Activated CD4-positive, alpha-beta T cell treated with anti-CD3 and anti-CD28 coated beads, Interleukin-2, amount 10 ng/mL, durations not matched to agents 7 days and 5 days (primary cell): Measurements from ENCODE around the gene EI24. TPM values are rescaled to one million over a fixed set of nuclear protein-coding genes. Genes with fewer than 3 reads are reported as not detected.

Experiments
- CTCF ChIA-PET: fragments of 350-600 bp; sonication (Branson Sonifier 250); formaldehyde crosslinking; loops from one replicate; lab custom pipeline; 2021; ENCODE audit warnings: antibody characterized with exemption; lab: Charles Lee
- POLR2A ChIA-PET: fragments of 350-600 bp; sonication (Branson Sonifier 250); formaldehyde crosslinking; loops from one replicate; lab custom pipeline; 2021; ENCODE audit warnings: antibody characterized with exemption; lab: Charles Lee
- DNase-seq: peaks from one replicate; pipeline ENCODE4 v3.0.0-alpha.2; 2020
- H3K27ac Mint-ChIP-seq: one replicate; pipeline ENCODE4 v1.8.0; 2021; ENCODE audit warnings: mild to moderate bottlenecking, moderate library complexity, mixed read lengths
- H3K27me3 Mint-ChIP-seq: one replicate; pipeline ENCODE4 v1.8.0; 2021; ENCODE audit warnings: mixed read lengths
- H3K36me3 Mint-ChIP-seq: one replicate; pipeline ENCODE4 v1.8.0; 2021; ENCODE audit warnings: low read depth, mixed read lengths
- H3K4me1 Mint-ChIP-seq: one replicate; pipeline ENCODE4 v1.8.0; 2021; ENCODE audit warnings: mixed read lengths
- H3K4me3 Mint-ChIP-seq: one replicate; pipeline ENCODE4 v1.8.0; 2021; ENCODE audit warnings: mild to moderate bottlenecking, moderate library complexity, mixed read lengths
- H3K9me3 Mint-ChIP-seq: one replicate; pipeline ENCODE4 v1.8.0; 2021; ENCODE audit warnings: mixed read lengths
- total RNA-seq, 2 experiments: library from RNA; stranded (reverse); gene quantifications; one replicate each; pipeline ENCODE4 v1.2.3, GENCODE V29; 2021

Gene EI24
- total RNA-seq, 2 experiments from 2014 or later, result 37.3 to 44.3 TPM

DNA sequence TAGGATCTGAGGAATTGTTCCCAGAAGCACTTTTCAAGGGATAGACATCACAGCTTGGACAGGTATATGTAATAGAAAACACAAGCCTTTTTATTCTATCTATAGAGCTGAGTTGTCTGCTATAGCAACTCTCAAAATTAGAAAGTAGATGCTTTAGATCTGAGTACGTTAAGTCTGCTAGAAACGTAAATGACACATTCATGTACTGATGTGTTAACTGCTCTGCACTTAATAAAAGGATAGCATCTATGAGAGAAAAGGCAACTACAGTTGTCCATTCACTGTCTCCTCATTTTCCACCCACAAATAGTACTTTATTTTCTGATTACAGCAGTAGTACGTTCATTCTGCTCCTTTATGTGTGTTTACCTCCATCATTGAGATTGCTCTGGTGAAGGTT lies 17.3 kb downstream of the EI24 start:
- no peak overlapping the region for H3K4me3 Mint-ChIP-seq
- no peaks in the 10 kb centered on the region for H3K27me3 Mint-ChIP-seq
- peaks cover 17% of the 10 kb centered on the region for H3K36me3 Mint-ChIP-seq
- peaks cover 11% of the 10 kb centered on the region for H3K4me1 Mint-ChIP-seq
- no peak overlapping the region for H3K27ac Mint-ChIP-seq
- CTCF ChIA-PET, result no interaction called here
- no peak for DNase-seq
- no peaks in the 10 kb centered on the region for H3K9me3 Mint-ChIP-seq
- POLR2A ChIA-PET, result interaction anchor here (0.6 kb wide), 1 partner anchor 12 kb away, joined by 3 read pairs; no protein-coding TSS in a partner anchor

DNA sequence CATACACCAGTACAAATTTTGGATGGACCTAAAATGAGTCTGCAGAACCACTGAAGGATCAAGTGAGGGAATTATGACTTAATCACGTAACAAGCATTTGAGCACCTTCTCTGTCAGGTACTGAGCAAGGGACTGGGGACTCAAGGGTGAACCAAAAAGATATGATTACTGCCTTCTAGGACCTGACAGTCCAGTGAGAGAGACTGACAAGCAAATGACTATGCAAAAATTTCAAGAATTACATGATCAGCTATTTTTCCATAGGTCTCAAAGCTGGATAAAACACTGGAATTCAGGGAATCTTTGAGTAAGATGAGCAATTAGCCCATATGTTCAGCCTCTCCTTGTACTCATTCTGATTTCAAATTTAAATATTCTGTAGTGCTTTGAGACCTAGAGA lies 18.2 kb downstream of the EI24 start:
- Mint-ChIP-seq H3K4me1 (peaks cover 12% of the 10 kb centered on the region), H3K9me3 (no peaks in the 10 kb centered on the region), H3K27ac (no peak overlapping the region), H3K27me3 (no peaks in the 10 kb centered on the region), H3K36me3 (peaks cover 17% of the 10 kb centered on the region), H3K4me3 (no peak overlapping the region)
- POLR2A ChIA-PET, result no interaction called here
- CTCF ChIA-PET, result interaction anchor here (1.1 to 1.2 kb wide), 2 partner anchors 9 to 10 kb away, joined by 3 to 5 read pairs; no protein-coding TSS in a partner anchor
- no peak for DNase-seq

DNA sequence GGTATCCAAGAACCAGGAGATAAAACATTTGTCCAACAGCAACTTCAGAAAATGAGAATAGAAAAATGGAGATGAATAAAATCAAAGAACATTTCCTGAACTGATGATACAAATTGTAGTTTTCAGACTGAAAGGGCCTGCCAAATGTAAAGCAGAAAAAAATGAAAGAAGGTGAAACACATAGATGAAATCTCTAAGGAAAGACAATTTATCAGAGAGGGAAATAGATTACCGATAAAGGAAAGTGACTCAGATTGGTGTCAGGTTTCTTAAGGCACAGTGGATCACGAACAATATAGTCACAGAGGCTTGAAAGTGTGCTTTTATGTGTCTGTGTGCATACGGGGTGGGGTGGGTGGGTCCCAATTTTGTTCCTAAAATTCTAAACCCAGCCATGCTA lies 19.2 kb downstream of the EI24 start:
- POLR2A ChIA-PET, result no interaction called here
- CTCF ChIA-PET, result no interaction called here
- Mint-ChIP-seq H3K9me3 (no peaks in the 10 kb centered on the region), H3K36me3 (peaks cover 11% of the 10 kb centered on the region), H3K4me3 (no peak overlapping the region), H3K27me3 (no peaks in the 10 kb centered on the region), H3K27ac (no peak overlapping the region), H3K4me1 (peaks cover 13% of the 10 kb centered on the region)
- no peak for DNase-seq

DNA sequence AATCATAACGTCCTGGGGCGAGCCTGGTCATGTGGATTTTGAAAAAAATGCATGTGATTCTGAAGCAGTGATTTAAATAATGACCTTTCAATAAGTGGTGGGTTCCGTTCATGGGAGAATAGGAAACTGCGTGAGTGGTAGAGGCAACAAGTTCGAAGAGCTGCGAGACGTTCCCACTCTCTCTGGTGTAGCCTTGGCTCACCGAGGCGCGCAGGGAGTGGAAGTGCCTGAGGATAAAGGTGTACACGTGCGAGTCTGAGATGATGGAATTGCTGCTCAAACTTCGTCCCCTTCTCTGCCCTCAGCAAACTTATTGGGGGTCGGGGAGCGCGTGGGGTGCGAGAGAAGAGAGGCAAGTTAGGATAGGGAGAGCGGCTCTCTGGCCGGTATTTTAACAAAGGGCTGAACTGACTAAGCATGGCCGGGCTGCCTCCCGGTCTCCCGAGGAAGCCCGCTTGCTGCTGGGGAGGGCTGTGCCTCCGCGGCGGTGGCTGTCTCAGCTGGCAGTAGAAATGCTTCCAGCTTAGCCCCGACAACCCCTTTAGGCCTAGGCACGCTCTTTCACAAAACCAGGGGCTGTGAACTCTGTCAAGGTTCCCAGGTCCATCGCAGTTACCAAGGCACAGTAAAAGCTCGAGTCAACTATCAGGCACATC lies 22.5 kb downstream of the EI24 start:
- POLR2A ChIA-PET, result interaction anchor here (1.0 kb wide), 1 partner anchor 295 kb away, joined by 3 read pairs; the partner anchor contains the start of gene HYLS1
- peaks cover 20% of the 10 kb centered on the region for H3K36me3 Mint-ChIP-seq
- peak; percentile 39 for DNase-seq
- H3K27ac Mint-ChIP-seq, result peak overlapping the region; percentile 95
- peak overlapping the region; percentile 91 for H3K4me3 Mint-ChIP-seq
- H3K4me1 Mint-ChIP-seq, result peaks cover 41% of the 10 kb centered on the region
- H3K9me3 Mint-ChIP-seq, result no peaks in the 10 kb centered on the region
- CTCF ChIA-PET, result interaction anchor here (0.6 to 2.9 kb wide), 6 partner anchors 10 to 30 kb away, joined by 3 to 12 read pairs (median 4); partner anchors contain the start of gene EI24
- no peaks in the 10 kb centered on the region for H3K27me3 Mint-ChIP-seq

DNA sequence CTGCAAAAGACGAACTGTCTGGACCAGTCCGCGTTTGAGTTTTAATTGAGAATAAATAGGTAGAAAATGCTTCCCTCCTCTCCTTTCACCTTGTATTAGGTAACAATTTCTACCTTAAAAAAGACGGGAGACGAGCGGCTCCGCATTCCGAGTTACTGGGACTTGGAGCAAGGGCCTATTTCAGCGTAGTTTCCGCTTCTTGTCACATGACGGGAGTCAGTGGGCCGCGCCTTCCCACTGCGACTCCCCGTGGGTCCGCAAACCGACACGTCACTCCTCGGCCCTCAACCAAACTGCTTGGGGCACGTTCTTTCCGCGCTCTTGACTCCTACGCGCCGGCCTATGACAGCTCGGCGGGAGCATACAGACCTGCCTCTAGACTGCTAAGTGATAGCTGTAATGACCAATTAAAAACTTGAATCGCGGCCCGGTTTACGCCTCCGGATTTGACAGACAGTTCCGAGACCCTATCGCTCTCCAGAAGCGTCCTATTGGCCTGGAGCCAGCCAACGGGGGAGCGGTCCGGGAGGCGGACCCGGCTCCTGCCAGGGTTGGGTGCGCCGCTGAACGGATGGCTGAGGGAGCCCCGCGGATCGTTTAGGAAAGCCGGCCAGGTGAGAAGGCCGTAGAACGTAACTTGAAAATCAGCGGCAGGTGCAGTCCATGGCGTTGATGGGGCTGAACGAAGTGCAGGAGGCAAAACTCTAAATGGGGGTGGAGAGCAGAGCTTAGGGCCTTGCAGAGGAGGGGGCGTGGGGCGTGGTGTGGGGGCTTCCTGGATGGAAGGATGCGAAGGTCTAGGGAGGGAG lies 23.2 kb downstream of the EI24 start, which contains the start of gene STT3A:
Gene STT3A (plus strand): TSS at position 548 of the 809 bp plus-strand sequence. CDS start 3,064 bp downstream, outside the sequence.
- Mint-ChIP-seq H3K4me3 (peak within 1 kb of the TSS; percentile 91), H3K36me3 (peaks cover 25% of the 10 kb centered on the region), H3K4me1 (peaks cover 41% of the 10 kb centered on the region), H3K27me3 (no peaks in the 10 kb centered on the region), H3K9me3 (no peaks in the 10 kb centered on the region), H3K27ac (peak within 1 kb of the TSS; percentile 95)
- ChIA-PET POLR2A (interaction anchor here (1.0 kb wide), 1 partner anchor 295 kb away, joined by 3 read pairs; the partner anchor contains the start of gene HYLS1), CTCF (interaction anchor here (0.8 to 2.9 kb wide), 5 partner anchors 10 to 30 kb away, joined by 3 to 12 read pairs (median 3); partner anchors contain the start of gene EI24)
- DNase-seq, result peak; percentile 97

DNA sequence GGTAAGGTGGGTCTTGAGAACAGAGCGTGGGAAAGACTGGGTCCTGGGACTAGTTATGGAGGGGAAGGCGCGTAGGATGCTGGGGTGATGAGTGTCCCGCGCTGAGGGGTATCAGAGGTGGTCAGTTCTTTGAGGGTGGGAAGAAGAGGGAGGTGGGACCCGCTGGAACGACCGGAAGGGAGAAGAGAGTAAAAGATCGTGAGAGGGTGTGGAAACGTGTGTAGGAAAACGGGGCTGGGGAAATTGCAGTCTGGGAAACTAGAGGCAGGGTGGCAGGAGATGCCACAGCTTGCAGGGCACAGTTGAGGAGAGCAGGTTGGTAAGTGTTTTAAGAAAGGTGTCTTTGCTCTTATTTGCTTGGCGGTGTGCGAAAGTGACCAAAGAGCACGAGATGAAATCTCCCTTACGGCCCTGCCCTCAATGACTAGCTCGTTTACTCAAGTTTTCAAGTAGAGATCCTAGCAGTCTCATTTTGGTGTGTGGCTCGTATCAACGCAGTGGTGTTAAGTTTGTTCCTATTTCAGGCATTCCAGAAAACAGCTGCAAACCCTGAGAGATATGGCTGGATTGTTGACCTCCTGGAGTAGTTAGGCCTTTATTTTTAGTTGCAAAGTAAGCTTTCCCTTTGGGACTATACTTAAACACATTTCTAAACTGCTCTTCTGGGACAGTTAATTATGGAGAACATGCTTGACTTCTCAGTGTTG lies 24.0 kb downstream of the EI24 start:
- H3K4me1 Mint-ChIP-seq, result peaks cover 40% of the 10 kb centered on the region
- peak; percentile 12 for DNase-seq
- ChIA-PET CTCF (interaction anchor here (0.9 to 2.9 kb wide), 4 partner anchors 9 to 27 kb away, joined by 3 to 12 read pairs (median 4); partner anchors contain the start of gene EI24), POLR2A (no interaction called here)
- H3K27ac Mint-ChIP-seq, result peak overlapping the region; percentile 95
- H3K27me3 Mint-ChIP-seq, result no peaks in the 10 kb centered on the region
- peaks cover 31% of the 10 kb centered on the region for H3K36me3 Mint-ChIP-seq
- peak overlapping the region; percentile 91 for H3K4me3 Mint-ChIP-seq
- H3K9me3 Mint-ChIP-seq, result no peaks in the 10 kb centered on the region

DNA sequence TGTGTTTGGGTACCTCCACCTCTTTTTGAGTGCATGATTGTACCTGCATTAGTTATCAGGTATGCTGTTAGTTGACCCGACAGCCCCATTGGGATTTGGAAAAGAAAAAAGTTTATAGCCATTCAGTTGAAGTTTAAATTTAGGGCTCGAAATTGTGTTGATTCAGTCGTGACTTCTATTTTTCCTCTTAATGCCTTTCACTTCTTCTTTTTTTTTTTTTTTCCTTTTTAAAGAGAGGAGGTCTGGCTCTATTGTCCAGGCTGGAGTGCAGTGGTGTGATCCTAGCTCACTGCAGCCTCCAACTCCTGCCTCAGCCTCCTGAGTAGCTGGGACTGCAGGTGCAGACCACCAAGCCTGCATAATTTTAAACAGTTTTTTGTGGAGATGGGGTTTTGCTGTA lies 25.7 kb downstream of the EI24 start:
- CTCF ChIA-PET, result no interaction called here

DNA sequence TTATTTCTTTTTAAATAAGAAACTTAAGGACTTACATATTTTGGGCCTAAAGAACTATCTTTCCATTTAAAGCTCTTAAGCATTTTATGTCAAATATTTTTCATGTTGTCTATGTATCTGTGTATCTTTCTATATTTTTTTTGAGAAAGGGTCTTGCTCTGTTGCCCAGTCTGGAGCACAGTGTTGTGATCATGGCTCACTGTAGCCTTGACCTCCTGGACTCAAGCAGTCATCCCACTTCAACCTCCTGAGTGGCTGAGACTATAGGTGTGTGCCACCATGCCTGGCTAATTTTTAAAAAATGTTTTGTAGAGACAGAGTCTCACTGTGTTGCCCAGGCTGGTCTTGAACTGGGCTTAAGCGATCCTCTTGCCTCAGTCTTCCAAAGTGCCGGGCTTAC lies 31.4 kb downstream of the EI24 start:
- CTCF ChIA-PET, result interaction anchor here (1.7 kb wide), 1 partner anchor 31 kb away, joined by 4 read pairs; the partner anchor contains the start of gene EI24
- Mint-ChIP-seq H3K27me3 (no peaks in the 10 kb centered on the region), H3K4me1 (peaks cover 10% of the 10 kb centered on the region), H3K9me3 (no peaks in the 10 kb centered on the region), H3K36me3 (peaks cover 51% of the 10 kb centered on the region), H3K27ac (no peak overlapping the region), H3K4me3 (no peak overlapping the region)
- POLR2A ChIA-PET, result no interaction called here
- no peak for DNase-seq

More for the DNA sequence above, 25.7 kb downstream of the EI24 start:
- H3K4me1 Mint-ChIP-seq, result peaks cover 34% of the 10 kb centered on the region
- DNase-seq, result no peak
- no peaks in the 10 kb centered on the region for H3K27me3 Mint-ChIP-seq
- no peaks in the 10 kb centered on the region for H3K9me3 Mint-ChIP-seq
- no peak overlapping the region for H3K4me3 Mint-ChIP-seq
- H3K27ac Mint-ChIP-seq, result no peak overlapping the region
- peaks cover 40% of the 10 kb centered on the region for H3K36me3 Mint-ChIP-seq
- POLR2A ChIA-PET, result no interaction called here

DNA sequence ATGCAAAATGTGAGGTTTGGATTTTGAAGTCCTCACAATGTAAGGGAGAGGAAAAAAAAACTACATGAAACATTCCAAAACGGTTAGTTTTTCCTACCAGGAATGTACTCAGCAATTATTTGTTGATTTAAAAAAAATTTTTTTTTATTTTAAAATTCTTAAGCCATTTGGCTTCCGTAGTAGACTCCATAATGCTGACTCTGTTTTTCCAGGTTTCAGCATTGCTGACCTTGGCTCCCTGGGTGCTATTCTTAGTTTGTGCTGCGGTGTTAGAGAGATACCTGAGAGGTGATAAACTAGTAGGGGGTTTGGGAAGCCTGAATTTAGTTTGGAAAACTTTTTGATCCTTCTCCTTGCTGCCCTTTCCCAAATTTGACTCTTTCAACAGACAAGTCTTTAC lies 33.9 kb downstream of the EI24 start:
- ChIA-PET CTCF (interaction anchor here (0.6 to 0.9 kb wide), 2 partner anchors 11 to 47 kb away, joined by 3 read pairs; no protein-coding TSS in a partner anchor), POLR2A (no interaction called here)
- Mint-ChIP-seq H3K36me3 (peaks cover 44% of the 10 kb centered on the region), H3K4me3 (no peak overlapping the region), H3K4me1 (no peaks in the 10 kb centered on the region), H3K27me3 (no peaks in the 10 kb centered on the region), H3K9me3 (no peaks in the 10 kb centered on the region), H3K27ac (no peak overlapping the region)
- no peak for DNase-seq

DNA sequence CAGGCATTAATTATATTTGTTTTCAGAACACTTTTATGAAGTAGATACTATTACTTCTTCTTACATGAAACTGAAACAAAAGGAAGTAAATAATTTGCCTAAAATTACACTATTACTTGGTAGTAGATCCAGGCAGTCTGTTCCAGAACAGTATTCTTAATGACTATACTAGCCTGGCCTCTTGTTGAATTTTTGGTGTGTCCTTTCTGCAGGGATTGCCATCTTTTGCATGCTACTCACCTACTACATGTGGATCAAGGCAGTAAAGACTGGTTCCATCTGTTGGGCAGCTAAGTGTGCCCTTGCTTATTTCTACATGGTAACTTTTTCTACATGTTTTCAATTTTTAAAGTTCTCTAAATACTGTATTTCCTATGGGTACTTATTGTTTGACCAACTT lies 36.1 kb downstream of the EI24 start:
- POLR2A ChIA-PET, result no interaction called here
- DNase-seq, result no peak
- H3K4me3 Mint-ChIP-seq, result no peak overlapping the region
- H3K27ac Mint-ChIP-seq, result no peak overlapping the region
- H3K4me1 Mint-ChIP-seq, result no peaks in the 10 kb centered on the region
- H3K9me3 Mint-ChIP-seq, result no peaks in the 10 kb centered on the region
- CTCF ChIA-PET, result no interaction called here
- H3K36me3 Mint-ChIP-seq, result peaks cover 47% of the 10 kb centered on the region
- no peaks in the 10 kb centered on the region for H3K27me3 Mint-ChIP-seq

DNA sequence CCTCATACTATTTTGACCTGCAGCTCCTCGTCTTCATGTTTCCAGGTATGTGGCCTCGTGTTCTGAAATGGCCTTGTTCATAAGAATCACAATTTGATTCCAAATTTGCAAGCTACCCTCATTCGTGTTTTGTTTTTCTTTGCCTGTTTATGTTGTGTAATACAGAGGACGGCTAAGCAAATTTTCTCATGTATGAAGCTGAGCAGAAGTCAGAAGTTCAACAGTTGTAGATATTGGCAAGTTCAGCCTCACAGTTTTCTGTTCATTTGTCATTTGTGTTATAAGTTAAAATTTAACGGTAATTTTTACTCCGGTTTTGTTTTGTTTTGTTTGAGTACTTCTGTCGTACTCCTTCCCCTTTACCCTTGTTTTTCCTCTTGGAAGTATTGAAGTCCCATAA lies 40.3 kb downstream of the EI24 start:
- H3K27ac Mint-ChIP-seq, result no peak overlapping the region
- no peak overlapping the region for H3K4me3 Mint-ChIP-seq
- H3K36me3 Mint-ChIP-seq, result peaks cover 53% of the 10 kb centered on the region
- no peak for DNase-seq
- CTCF ChIA-PET, result no interaction called here
- POLR2A ChIA-PET, result no interaction called here
- H3K9me3 Mint-ChIP-seq, result no peaks in the 10 kb centered on the region
- H3K4me1 Mint-ChIP-seq, result peaks cover 4% of the 10 kb centered on the region
- no peaks in the 10 kb centered on the region for H3K27me3 Mint-ChIP-seq

DNA sequence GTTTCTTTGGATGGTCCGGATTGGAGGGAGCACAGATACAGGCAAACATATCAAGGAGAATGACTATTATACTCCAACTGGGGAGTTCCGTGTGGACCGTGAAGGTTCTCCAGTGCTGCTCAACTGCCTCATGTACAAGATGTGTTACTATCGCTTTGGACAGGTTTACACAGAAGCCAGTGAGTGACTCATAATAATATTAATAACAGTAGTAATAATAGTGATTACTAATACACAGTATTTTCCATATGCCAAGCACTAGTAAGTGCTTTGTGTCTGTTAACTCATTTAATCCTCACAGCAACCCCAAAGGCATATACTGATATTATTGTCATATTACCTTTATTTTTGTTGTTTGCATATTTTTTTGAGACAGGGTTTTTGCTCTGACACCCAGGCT lies 49.1 kb downstream of the EI24 start:
- no peak overlapping the region for H3K27ac Mint-ChIP-seq
- no peaks in the 10 kb centered on the region for H3K4me1 Mint-ChIP-seq
- H3K4me3 Mint-ChIP-seq, result no peak overlapping the region
- H3K36me3 Mint-ChIP-seq, result peaks cover 50% of the 10 kb centered on the region
- ChIA-PET POLR2A (no interaction called here), CTCF (interaction anchor here (0.8 kb wide), 1 partner anchor 15 kb away, joined by 4 read pairs; no protein-coding TSS in a partner anchor)
- DNase-seq, result no peak
- H3K27me3 Mint-ChIP-seq, result no peaks in the 10 kb centered on the region
- H3K9me3 Mint-ChIP-seq, result no peaks in the 10 kb centered on the region
